ENCODE measurements around the gene RABL2A.
"Not testable (repeated sequence)": the region's sequence is repeated elsewhere in the genome, so short reads cannot be mapped to it uniquely, and the experiment has no call there.

- TF ChIP-seq CTCF (IDR thresholded peaks at IDR 0.05; ENCODE audit: insufficient read depth, low read length, poor library complexity, severe bottlenecking); EZH2phosphoT487 (conservative IDR thresholded peaks at IDR 0.05; ENCODE audit: low read length): not testable (repeated sequence)
These were observed 28.9 kb upstream of the RABL2A start for GRCh38 chr2:113598180-113598579.
